Measurements from ENCODE around the gene KCNE4.

KCNE4 gene

GRCh38 chr2:223088866-223089265, 36.9 kb downstream of the KCNE4 start:
- no peak for ATAC-seq

GRCh38 chr2:223090039-223090438, 38.0 kb downstream of the KCNE4 start:
- no peak for ATAC-seq

DNA sequence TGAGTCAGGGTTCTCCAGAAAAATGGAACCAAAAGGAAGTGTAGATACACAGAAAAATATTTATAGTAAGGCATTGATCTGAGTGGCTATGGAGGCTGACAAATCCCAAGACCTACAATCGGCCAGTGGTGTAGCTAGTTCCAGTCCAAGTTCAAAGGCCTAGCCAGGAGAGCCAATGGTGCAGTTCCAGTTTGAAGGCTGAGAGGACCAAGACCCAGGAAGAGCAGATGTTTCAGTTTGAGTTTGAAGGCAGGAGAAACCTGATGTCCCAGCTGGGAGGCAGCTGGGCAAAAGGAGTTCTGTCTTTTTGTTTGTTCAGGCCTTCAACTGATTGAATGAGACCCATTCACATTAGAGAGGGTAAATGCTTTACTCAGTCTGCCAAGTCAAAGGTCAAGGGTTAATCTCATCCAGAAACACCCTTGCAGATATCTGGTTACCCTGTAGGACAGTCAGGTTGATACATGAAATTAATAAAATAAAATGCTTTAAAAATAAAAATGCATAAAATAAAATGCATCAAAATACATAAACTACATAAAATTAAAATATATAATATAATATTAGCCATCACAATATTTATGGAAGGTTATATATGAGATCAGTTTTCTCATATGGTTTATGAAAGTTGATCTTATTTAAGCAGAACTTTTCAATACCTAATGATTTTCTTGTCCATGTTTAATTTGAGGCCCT, 38.7 kb downstream of the KCNE4 start:
- ATAC-seq = no peak

GRCh38 chr2:223092667-223093066, 40.7 kb downstream of the KCNE4 start:
- no peak for ATAC-seq

GRCh38 chr2:223093436-223094241, 41.6 kb downstream of the KCNE4 start:
- ATAC-seq = no peak

- no peak for ATAC-seq
Measured at GRCh38 chr2:223095207-223095606, 43.2 kb downstream of the KCNE4 start.

DNA sequence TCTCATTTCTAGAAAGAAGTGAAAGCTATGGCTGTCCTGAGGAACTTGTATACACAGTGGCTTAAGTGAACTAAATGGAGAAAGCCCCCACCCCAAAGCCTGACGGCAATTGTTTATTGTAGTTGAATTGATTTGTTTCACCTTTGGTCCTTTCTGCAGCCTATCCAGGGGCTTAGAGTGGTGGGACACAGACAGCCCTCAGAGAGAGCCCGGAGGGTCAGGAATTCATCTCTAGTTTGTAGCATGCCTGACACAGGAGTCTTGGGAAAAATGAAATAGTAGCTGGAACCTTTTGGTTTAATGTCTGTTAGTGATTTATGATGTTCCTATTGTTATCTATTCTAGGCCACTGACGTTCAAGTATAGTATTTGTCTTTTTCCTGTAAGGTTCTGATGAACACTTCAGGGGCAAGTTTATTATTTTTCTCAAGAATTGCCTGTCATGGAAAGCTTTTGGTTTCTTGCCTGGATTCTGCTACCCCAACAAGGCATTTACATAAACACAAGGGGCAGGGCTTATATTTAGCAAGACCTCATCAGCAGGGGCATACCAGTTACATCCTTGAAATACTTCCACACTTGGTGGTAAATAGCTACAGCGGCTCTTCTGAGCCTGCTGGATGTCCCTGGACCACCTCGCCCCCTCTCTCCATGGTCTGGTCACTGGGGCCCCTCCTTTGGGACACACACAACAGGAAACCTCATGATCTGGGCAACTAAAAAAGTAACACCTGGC, 44.4 kb downstream of the KCNE4 start:
- ATAC-seq = no peak

GRCh38 chr2:223097888-223098383, 45.9 kb downstream of the KCNE4 start:
- ATAC-seq = no peak

- no peak for ATAC-seq
Measured at GRCh38 chr2:223099561-223099960, 47.6 kb downstream of the KCNE4 start.

DNA sequence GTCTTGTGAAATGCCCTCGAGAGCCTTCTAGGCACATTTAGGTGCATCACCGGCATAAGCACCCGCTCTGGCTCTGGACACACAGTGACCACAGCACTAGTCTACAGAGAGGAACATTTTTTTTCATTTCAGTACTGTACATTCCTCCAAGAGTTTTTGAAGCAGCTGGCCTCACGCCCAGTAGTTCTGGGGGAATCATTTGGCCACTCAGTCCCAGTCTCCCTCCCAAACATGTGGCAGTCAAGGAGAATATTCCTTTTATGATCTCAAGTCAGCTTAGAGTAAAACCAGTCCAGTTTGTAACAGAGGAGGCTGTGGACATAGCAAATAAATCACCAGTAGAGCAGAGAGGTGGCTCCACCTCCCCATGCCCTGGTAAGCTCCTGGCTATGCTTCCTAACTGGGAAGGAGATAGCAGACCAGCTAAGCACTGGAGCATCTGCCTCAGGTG, 48.1 kb downstream of the KCNE4 start:
- ATAC-seq = no peak

DNA sequence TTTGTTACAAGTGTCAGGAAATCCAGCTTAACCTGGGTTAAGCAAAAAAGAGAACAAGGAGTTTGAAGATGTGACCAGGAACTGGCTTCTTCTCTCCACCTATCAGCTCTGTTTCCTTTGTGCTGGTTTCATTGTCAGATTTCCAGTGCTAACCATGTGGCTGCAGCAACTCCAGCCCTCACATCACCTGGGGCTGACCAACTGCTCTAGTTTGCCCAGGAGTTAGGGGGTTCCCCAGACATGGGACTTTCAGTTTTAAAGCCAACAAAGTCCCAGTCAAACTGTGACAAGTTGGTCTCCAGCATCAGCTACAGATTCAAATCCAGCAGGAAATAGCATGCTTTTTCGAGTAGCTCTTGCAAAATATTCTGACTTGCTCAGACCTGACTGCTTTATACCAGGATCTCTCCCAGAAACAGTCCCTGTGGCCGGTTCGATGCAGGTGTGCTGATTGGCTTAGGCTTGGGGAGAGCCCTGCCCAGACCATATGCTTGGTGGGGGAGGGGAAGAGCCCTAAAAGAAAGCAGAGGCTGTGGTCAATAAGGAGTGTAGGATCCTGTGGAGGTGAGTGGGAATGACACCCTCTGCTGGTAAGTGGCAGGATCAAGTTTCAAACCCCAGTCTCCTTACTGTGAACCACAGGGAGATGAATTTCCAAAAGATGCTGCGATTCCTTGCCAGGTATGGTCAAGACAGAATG, 49.5 kb downstream of the KCNE4 start:
- no peak for ATAC-seq

DNA sequence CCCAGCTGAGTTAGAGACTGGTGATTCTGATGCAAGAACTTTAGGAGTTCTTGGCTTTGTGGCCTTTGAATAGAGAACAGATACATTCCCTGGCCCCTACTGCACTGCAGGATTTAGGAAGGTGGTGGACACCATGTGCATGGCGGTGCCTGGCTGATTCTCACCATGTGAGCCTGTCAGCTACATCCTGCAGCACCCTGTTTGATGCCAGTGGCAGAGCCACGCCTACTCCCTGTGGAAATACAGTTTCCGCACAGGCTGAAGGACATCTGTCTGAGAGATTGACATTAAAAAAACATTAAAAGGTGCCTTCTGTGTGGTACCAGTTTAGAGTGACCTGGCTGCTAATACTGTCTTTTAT, 50.0 kb downstream of the KCNE4 start:
- no peak for ATAC-seq

- ATAC-seq = no peak
Measured at GRCh38 chr2:223102450-223102849, 50.5 kb downstream of the KCNE4 start.

DNA sequence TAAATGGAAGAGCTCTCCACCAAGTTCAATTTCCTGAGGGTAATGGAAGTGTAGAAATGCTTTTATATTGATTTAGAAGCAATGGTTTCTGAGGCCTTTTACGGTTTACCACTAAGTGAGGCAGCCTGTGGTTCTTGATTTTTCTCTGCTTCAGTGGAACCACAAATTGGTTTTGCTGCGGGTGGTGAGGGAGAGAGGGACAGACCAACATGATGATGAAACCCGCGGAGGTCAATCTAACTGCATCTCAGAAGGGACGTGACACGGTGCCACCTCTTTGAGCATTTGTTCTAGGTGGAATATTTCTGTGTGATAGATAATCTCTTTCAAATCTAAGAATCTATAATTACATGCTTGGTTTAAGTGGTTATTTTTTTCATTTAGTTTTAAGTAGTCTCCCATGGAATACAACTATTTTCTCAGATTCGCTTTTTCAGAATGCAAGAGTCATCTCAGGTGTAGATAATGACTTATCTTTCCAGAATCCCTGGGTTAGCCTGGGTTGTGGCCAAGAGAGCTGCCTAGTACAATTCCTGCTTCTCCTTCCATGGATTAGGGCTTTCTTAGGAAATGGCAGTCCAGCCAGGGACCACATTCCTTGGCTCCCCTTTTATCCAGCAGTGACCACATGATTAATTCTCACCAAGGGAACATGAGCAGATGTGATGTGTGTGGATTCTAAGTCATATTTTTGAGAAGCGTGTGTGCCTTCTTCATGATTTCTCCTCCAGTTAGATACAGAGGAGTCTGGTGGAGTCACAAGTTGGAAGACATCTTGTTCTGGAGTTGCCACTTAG, 52.5 kb downstream of the KCNE4 start:
- ATAC-seq = no peak

All from activated CD4-positive, CD25-positive, alpha-beta regulatory T cell treated with anti-CD3 and anti-CD28 coated beads, Interleukin-2, amount 50 U/mL, for 24 hours (primary cell).